Sigmoid colon (tissue), 4 donors: ENCODE measurements around the gene MORC2.

Experiments
- EP300 ChIP-seq, 4 donors: sonication (generic); formaldehyde crosslinking; IDR thresholded peaks; one replicate each; pipeline ENCODE4 v1.6.1; 2017; ENCODE audit warnings: antibody characterized with exemption in 4 of 4
- POLR2A ChIP-seq, 2 donors: fragments of 450-650 bp; IDR thresholded peaks; one replicate each; pipeline ENCODE4 v1.6.1; 2016; ENCODE audit warnings: antibody characterized with exemption in 2 of 2, mild to moderate bottlenecking in 2 of 2, moderate library complexity in 2 of 2
- POLR2AphosphoS5 ChIP-seq, 4 donors: sonication (generic); formaldehyde crosslinking; IDR thresholded peaks; one replicate each; pipeline ENCODE4 v1.6.1; 2017; ENCODE audit warnings: antibody characterized with exemption in 4 of 4
- TF ChIP-seq, protein P1 (sequence below), 4 experiments: fragments of 450-650 bp in 3 of 4; fragments of 200-600 bp in 1 of 4; IDR thresholded peaks; one replicate each; pipeline ENCODE4 v1.5.1; 2016 to 2019; ENCODE audit warnings: antibody characterized with exemption in 4 of 4, mild to moderate bottlenecking in 3 of 4, moderate library complexity in 2 of 4

DNA sequence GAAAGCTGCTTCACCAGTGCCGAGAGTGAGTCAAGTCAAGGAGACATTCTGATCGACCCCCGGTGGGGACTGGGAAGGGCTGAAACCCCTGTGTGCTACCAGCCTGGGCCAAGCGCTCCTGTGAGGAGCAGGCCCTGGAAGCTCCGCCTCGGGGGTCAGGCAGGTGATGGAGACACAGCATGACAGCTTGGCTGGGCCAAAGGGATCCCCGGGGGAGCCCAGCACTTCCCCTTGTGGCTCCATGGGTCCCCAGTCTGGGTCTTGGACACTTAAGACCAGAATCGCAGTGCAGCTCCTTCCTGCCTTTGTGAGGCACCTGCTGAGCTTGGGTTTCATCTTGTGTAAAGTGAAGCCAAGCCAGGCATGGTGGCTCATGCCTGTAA, 89.2 kb downstream of the MORC2 start:
- TF ChIP-seq, protein P1, sequence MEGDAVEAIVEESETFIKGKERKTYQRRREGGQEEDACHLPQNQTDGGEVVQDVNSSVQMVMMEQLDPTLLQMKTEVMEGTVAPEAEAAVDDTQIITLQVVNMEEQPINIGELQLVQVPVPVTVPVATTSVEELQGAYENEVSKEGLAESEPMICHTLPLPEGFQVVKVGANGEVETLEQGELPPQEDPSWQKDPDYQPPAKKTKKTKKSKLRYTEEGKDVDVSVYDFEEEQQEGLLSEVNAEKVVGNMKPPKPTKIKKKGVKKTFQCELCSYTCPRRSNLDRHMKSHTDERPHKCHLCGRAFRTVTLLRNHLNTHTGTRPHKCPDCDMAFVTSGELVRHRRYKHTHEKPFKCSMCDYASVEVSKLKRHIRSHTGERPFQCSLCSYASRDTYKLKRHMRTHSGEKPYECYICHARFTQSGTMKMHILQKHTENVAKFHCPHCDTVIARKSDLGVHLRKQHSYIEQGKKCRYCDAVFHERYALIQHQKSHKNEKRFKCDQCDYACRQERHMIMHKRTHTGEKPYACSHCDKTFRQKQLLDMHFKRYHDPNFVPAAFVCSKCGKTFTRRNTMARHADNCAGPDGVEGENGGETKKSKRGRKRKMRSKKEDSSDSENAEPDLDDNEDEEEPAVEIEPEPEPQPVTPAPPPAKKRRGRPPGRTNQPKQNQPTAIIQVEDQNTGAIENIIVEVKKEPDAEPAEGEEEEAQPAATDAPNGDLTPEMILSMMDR (IDR thresholded peaks at IDR 0.05) = no peak
- TF ChIP-seq POLR2A (IDR thresholded peaks at IDR 0.05) = no peak
- no peak for TF ChIP-seq EP300 (IDR thresholded peaks at IDR 0.05)
- no peak for TF ChIP-seq POLR2AphosphoS5 (IDR thresholded peaks at IDR 0.05)
